T-helper 1 cell treated with Interleukin-12 subunit alpha and Interleukin-12 subunit beta and Interleukin-4 antibody, amounts not matched to agents 30 ng/mL and 1 ng/mL, for 36 hours (primary cell): ENCODE results near the gene ANKRD11. TPM values are rescaled to one million over a fixed set of nuclear protein-coding genes. Genes with fewer than 3 reads are reported as not detected.

Experiments used
- intact Hi-C: fragments of 100-400 bp; cut with micrococcal nuclease; formaldehyde crosslinking; loops from one replicate; pipeline ENCODE4 v1.15.1; 2024
- total RNA-seq: library from RNA; stranded (reverse); gene quantifications from 2 replicates; pipeline ENCODE4 v1.2.3, GENCODE V29; 2022

Gene ANKRD11
- total RNA-seq, 1 donor from 2014 or later, result 192 TPM

GRCh38 chr16:89410794-89411309, 79.5 kb downstream of the ANKRD11 start:
- intact Hi-C loops, result no loop called here

DNA sequence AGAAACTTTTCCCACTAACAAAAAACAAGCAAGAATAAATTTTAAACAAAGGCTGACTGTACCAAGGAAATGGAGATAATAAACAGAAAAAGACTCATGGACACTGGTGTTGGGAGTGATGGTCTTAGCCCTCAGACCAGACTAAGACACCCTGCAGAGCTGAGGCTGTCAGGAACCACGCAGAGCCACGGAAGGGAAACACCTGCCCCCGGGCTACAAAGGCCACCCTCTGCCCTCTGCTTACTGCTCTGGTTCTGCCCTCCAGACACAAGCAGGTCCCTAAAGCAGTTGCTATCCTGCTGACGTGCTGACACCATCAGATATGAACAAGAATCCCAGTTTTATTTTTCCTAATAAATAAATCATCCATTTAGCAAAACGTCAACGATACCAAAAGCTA, 80.0 kb downstream of the ANKRD11 start:
- intact Hi-C loops, result no loop called here

DNA sequence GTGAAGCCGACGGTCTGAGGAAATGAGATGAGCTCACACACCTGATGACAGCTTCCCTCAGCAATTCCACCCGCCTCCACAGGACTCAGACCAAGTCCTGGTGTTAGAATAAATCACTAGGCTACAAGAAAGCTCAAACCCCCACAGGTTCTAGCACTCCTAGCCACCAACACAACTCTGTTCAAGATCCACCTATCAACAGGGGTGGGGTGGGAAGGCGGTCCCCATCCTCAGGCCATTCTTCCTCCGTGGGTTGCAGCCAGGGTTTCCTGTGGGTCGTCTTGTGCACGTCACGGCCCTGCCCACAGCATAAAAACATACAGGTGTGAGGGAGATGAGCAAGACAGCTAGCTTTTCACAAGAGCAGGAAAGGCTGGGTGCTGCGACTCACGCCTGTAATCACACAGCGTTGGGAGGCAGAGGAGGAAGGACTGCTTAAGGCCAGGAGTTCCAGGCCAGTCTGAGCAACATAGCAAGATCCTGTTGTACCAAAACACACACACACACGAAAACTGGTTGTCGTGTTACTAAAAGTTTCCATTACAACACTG, 81.1 kb downstream of the ANKRD11 start:
- intact Hi-C loops, result loop anchor here (1.0 to 5.0 kb wide), 7 partner anchors 14 to 98 kb away; partner anchors contain the start of gene SPG7

- intact Hi-C loops, result loop anchor here (2.0 to 5.0 kb wide), 4 partner anchors 14 to 99 kb away; partner anchors contain the start of gene SPG7
Measured at GRCh38 chr16:89408315-89408714, 82.0 kb downstream of the ANKRD11 start.

DNA sequence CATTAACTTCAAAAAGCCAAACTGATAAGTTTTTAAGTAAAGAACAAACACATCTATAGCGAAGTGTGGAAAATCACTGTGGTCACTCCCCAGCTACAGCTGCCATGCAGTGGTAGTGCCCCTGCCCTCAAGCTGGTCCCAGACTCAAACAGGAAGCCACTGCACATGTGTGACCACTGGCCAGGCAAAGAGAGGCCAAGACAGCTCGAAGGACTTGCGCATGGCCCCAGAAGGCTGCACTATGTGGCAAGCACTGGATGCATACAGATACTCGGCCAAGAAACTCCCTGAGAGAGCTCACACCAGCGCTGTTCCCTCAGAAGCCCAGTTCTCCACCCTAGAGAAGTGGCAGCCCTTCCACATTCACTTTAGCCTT, 82.4 kb downstream of the ANKRD11 start:
- intact Hi-C loops, result loop anchor here (2.0 to 5.0 kb wide), 4 partner anchors 15 to 99 kb away; partner anchors contain the start of gene SPG7

GRCh38 chr16:89407282-89407924, 83.0 kb downstream of the ANKRD11 start:
- intact Hi-C loops, result loop anchor here (5.0 kb wide), 3 partner anchors 75 to 100 kb away; partner anchors contain the start of gene SPG7

GRCh38 chr16:89406277-89406888, 84.0 kb downstream of the ANKRD11 start:
- intact Hi-C loops, result loop anchor here (5.0 kb wide), 3 partner anchors 74 to 101 kb away; partner anchors contain the start of gene SPG7

DNA sequence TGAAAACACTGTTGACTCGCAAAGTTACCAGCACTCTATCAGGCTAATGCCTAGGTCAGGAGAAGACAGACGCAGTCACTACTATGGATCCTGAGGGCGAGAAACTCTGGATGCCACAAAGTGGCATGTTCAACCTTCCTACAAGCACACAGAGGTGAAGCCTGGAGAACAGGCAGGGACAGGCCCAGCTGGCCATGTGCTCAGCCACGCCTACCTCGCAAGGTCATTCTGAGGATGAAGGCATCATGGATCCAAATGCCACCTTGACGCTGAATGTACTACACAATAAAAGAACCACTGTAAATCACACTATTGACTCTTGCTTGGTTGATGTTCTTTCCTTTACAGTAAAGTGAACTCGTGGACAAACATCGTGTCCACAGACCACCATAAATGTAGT, 85.8 kb downstream of the ANKRD11 start:
- intact Hi-C loops, result no loop called here

DNA sequence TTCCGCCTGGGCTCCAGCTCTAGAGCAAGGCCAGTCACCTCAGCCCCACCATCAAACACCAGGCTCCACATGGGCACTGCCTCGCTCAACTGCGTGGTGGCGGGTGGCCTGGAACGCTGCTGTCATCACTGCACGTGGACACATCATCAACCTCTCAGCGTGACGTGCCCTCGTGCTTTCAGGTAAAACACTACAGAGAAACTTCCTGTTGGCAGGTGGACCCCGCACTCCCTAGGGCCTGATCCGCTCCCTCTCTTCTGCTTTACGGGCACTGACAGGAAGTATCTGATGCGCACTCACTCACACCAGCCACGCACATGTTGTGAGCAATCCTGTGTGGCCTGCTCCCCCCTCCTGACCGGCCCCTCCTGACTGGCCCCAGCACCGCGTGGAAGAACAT, 87.4 kb downstream of the ANKRD11 start:
- intact Hi-C loops, result loop anchor here (2.0 kb wide), 1 partner anchor 36 kb away; no protein-coding TSS in a partner anchor

- intact Hi-C loops, result loop anchor here (2.0 kb wide), 1 partner anchor 37 kb away; no protein-coding TSS in a partner anchor
Measured at GRCh38 chr16:89401641-89402445, 88.5 kb downstream of the ANKRD11 start.

- intact Hi-C loops, result no loop called here
Measured at GRCh38 chr16:89401205-89401604, 89.2 kb downstream of the ANKRD11 start.

DNA sequence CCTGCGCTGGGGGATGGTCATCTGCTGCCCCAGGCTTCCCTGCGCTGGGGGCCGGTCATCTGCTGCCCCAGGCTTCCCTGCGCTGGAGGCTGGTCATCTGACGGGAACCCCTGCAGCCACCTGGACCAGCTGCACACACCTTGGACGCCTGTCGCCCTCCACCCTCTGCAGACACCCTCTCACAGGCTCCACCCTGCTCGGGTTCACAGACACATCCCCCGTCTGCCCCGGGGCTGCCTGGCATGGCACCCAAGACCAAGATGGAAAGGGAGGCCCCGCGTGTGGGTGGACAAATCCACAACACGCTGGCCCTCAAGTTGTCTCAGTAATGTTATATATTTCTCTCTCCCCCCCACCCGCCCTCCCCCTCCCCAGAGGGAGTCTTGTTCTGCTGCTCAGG, 89.6 kb downstream of the ANKRD11 start:
- intact Hi-C loops, result no loop called here

DNA sequence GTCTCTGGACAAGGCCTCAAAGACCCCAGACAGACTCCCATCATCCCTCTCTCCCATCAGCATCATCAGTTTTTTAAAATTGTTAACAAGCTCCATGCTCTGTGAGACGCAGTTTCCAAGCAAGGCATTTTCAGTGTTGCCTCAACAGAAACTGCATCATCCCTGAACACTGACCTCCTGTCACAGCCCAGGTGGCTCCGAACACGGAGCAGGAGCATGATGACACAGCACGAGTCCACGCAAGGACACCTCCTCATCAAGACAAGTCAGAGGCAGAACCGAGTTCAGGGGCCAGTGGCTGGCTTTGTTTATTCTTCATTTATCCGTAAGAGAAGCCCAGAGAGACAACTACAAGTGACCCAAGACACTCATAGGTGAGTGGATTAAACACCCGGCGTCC, 91.4 kb downstream of the ANKRD11 start:
- intact Hi-C loops, result no loop called here

GRCh38 chr16:89397331-89397861, 93.0 kb downstream of the ANKRD11 start:
- intact Hi-C loops, result no loop called here

DNA sequence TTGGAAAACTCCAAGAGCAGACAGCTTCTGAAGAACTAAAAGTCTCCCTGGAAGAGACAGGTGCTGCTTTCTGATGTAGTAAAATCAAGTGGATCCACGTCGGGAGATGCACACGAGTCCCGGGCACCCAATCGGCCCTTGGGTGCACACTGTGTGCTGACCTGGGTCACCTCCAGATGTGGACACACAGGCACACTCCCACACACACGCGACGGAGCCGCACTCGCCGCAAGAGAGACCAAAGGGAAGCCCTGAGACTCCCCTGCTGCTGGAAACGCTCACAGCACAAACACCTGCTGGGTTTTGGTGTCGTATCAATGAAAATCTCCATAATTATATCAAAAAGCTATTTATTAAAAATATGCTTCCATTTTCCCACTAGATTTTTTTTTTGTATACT, 94.2 kb downstream of the ANKRD11 start:
- intact Hi-C loops, result no loop called here

GRCh38 chr16:89395150-89396142, 94.9 kb downstream of the ANKRD11 start:
- intact Hi-C loops, result no loop called here

- intact Hi-C loops, result no loop called here
Measured at GRCh38 chr16:89393738-89394406, 96.5 kb downstream of the ANKRD11 start.

GRCh38 chr16:89392881-89393737, 97.3 kb downstream of the ANKRD11 start:
- intact Hi-C loops, result no loop called here
